Liver (tissue), 3 donors: ENCODE measurements around the gene ATF6B.

Experiments
- FOXA1 ChIP-seq: IDR thresholded peaks from 2 replicates; pipeline ENCODE4 v1.6.1; 2016; ENCODE audit warnings: antibody characterized with exemption
- JUND ChIP-seq, 2 donors: IDR thresholded peaks; 2 replicates each; pipeline ENCODE4 v1.6.1; 2016; ENCODE audit warnings: antibody characterized with exemption in 2 of 2
- RXRA ChIP-seq, 2 donors: IDR thresholded peaks; 2 replicates each; pipeline ENCODE4 v1.6.1; 2017 to 2018; ENCODE audit warnings: antibody characterized with exemption in 2 of 2, mild to moderate bottlenecking in 1 of 2
- TAF1 ChIP-seq: conservative IDR thresholded peaks from 2 replicates; pipeline ENCODE4 v1.6.1; 2016; ENCODE audit warnings: antibody characterized with exemption, mild to moderate bottlenecking
- YY1 ChIP-seq: IDR thresholded peaks from 2 replicates; pipeline ENCODE4 v1.6.1; 2016; ENCODE audit warnings: antibody characterized with exemption, mild to moderate bottlenecking
- TF ChIP-seq, protein P1 (sequence below): fragments of 150-350 bp; IDR thresholded peaks from 2 replicates; pipeline ENCODE4 v1.5.1; 2017; ENCODE audit warnings: improper control_type of control experiment, low read depth, low read length; ENCODE audit not compliant: missing input control
- TF ChIP-seq, protein P2 (sequence below): IDR thresholded peaks from 2 replicates; pipeline ENCODE4 v1.6.1; 2016; ENCODE audit warnings: antibody characterized with exemption, mild to moderate bottlenecking
- TF ChIP-seq, protein P3 (sequence below): IDR thresholded peaks from 2 replicates; pipeline ENCODE4 v1.6.1; 2016; ENCODE audit warnings: antibody characterized with exemption
- donor health status: healthy.
- donor health status: healthy.

DNA sequence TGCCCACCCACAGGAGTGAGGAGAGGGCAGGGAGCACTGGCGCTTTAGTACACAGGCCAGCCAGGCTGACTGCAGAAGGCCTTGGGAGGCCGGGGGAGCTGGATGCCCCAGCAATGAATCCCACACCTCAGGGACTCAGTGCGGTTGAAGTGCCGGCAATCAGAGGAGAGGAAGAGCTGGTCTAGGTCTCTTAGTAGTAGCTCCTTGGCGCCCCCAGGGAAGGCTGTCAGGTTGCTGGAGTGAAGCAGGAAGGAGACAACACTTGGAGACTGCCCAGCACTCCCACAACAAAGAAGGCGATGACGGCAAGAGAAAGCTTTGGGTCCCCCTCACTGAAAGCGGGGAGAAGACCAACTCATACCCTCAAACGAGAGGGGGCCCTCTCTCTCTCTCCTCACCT lies 10.6 kb downstream of the ATF6B start:
- TF ChIP-seq, protein P1, sequence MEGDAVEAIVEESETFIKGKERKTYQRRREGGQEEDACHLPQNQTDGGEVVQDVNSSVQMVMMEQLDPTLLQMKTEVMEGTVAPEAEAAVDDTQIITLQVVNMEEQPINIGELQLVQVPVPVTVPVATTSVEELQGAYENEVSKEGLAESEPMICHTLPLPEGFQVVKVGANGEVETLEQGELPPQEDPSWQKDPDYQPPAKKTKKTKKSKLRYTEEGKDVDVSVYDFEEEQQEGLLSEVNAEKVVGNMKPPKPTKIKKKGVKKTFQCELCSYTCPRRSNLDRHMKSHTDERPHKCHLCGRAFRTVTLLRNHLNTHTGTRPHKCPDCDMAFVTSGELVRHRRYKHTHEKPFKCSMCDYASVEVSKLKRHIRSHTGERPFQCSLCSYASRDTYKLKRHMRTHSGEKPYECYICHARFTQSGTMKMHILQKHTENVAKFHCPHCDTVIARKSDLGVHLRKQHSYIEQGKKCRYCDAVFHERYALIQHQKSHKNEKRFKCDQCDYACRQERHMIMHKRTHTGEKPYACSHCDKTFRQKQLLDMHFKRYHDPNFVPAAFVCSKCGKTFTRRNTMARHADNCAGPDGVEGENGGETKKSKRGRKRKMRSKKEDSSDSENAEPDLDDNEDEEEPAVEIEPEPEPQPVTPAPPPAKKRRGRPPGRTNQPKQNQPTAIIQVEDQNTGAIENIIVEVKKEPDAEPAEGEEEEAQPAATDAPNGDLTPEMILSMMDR, result no peak
- TF ChIP-seq FOXA1 (no peak), TAF1 (no peak), YY1 (no peak), JUND (IDR thresholded peaks at IDR 0.05) (no peak), RXRA (IDR thresholded peaks at IDR 0.05) (no peak)
- TF ChIP-seq, protein P2, sequence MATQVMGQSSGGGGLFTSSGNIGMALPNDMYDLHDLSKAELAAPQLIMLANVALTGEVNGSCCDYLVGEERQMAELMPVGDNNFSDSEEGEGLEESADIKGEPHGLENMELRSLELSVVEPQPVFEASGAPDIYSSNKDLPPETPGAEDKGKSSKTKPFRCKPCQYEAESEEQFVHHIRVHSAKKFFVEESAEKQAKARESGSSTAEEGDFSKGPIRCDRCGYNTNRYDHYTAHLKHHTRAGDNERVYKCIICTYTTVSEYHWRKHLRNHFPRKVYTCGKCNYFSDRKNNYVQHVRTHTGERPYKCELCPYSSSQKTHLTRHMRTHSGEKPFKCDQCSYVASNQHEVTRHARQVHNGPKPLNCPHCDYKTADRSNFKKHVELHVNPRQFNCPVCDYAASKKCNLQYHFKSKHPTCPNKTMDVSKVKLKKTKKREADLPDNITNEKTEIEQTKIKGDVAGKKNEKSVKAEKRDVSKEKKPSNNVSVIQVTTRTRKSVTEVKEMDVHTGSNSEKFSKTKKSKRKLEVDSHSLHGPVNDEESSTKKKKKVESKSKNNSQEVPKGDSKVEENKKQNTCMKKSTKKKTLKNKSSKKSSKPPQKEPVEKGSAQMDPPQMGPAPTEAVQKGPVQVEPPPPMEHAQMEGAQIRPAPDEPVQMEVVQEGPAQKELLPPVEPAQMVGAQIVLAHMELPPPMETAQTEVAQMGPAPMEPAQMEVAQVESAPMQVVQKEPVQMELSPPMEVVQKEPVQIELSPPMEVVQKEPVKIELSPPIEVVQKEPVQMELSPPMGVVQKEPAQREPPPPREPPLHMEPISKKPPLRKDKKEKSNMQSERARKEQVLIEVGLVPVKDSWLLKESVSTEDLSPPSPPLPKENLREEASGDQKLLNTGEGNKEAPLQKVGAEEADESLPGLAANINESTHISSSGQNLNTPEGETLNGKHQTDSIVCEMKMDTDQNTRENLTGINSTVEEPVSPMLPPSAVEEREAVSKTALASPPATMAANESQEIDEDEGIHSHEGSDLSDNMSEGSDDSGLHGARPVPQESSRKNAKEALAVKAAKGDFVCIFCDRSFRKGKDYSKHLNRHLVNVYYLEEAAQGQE, result no peak
- TF ChIP-seq, protein P3, sequence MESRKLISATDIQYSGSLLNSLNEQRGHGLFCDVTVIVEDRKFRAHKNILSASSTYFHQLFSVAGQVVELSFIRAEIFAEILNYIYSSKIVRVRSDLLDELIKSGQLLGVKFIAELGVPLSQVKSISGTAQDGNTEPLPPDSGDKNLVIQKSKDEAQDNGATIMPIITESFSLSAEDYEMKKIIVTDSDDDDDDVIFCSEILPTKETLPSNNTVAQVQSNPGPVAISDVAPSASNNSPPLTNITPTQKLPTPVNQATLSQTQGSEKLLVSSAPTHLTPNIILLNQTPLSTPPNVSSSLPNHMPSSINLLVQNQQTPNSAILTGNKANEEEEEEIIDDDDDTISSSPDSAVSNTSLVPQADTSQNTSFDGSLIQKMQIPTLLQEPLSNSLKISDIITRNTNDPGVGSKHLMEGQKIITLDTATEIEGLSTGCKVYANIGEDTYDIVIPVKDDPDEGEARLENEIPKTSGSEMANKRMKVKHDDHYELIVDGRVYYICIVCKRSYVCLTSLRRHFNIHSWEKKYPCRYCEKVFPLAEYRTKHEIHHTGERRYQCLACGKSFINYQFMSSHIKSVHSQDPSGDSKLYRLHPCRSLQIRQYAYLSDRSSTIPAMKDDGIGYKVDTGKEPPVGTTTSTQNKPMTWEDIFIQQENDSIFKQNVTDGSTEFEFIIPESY, result no peak
